ENCODE data around the gene PRRC2C.
"Not testable (repeated sequence)": the region's sequence is repeated elsewhere in the genome, so short reads cannot be mapped to it uniquely, and the experiment has no call there.

Gene PRRC2C

GRCh38 chr1:171501305-171502024 lies 16.1 kb downstream of the PRRC2C start:
- peak; percentile 39 for DNase-seq

DNA sequence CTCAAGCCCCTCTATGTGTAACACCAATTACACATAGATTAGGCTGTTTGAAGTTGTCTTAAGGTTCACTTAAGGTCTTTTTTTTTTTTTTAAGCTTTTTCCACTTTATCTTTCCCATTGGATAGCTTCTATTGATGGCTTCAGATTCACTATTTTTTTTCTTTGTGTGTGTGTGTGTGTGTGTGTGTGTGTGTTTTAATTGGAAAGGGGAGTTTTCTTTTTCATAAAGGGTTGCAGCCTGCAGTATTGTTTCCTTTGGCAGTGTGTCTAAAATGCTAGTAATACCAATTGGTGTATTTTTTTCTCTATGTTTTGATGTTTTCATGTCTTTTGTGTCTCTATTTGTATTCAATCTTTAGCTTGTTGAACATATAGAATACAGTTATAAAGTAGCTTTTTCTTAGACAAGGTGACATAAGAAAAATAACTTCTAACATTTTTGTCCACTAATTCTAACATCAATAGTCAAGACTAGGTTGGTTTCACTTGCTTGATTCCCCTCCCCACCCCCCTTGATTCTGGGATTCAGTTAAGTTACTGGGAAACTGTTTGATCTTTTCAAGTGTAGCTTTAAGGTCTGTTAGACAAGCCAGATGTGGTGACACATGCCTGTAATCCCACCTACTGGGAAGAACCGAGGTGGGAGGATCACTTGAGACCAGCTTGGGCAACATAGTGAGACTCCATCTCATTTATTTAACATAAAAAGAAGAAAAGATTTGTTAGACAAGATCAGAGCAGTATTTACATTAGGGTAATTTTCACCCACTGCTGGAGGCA lies 21.4 kb downstream of the PRRC2C start:
- no peak for DNase-seq

DNA sequence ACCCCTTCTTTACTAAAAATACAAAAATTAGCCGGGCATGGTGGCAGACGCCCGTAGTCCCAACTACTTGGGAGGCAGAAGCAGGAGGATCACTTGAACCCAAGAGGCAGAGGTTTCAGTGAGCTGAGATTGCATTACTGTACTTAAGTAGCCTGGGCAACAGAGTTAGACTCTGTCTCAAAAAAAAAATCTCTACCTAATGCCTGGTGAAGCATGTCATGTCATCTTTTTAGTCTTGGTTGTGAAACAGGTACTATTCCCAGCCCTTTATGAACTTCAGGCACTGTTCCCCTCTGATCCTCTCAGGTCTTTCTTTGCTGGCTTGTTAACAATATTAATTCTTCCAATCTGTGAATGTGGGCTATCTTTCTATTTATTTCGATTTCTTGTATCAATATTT lies 22.1 kb downstream of the PRRC2C start:
- DNase-seq = no peak

DNA sequence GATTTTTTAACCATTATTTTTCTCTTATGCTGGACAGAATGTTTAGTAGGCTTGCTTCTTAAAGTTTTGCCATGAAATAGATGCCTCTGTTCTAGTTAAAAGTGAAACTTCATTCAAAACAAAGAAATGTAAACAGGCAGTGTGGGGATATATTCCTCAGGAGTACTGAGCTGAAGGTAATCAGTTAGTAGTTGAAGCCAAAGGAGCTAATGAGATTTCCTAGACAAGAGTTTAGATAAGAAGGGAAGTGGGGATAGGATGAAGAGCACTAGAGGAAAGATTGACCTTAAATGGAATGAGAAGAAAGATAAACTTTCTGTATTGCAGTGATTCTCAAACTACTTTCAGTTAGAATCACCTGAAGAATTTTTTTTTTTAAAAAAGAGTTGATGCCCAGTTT lies 23.9 kb downstream of the PRRC2C start:
- DNase-seq = no peak

- DNase-seq = no peak
These were observed 28.4 kb downstream of the PRRC2C start for GRCh38 chr1:171513743-171514142.

GRCh38 chr1:171515299-171515698 lies 30.0 kb downstream of the PRRC2C start:
- DNase-seq = no peak

- DNase-seq = no peak
These were observed 30.4 kb downstream of the PRRC2C start for GRCh38 chr1:171515741-171516140.

DNA sequence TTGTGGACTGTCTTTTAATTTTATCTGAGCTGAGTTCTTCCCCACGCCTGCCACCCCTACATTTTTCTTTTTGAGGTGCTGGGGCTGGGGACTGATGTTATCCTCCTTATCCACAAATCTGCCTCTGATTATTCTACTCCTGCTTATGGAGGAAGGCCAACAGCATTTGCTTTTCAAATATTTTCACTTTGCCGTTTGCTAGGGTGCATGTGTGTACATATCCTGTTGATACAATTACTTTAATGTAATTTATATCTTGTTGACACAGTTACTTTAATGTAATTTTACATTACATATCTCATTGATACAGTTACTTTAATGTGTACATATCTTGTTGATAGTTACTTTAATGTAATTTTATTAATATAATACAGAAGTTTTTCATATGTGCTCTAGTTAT lies 36.2 kb downstream of the PRRC2C start:
- DNase-seq = no peak

DNA sequence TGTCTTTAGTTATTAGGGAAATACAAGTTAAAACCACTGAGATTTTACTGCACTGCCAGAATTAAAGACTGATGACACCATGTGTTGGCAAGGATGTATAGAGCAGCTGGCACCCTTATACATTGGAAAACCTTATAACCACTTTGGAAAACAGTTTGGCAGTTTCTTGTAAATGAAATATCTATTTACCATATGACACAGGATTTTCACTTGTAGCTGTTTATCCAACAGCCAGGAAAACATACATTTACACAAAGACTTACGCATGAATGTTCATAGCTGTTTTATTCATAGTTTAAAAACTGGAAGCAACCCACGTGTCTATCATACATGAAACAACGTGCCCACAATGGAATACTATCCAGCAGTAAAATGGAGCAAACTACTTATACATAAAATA lies 45.3 kb downstream of the PRRC2C start:
- no peak for DNase-seq

DNA sequence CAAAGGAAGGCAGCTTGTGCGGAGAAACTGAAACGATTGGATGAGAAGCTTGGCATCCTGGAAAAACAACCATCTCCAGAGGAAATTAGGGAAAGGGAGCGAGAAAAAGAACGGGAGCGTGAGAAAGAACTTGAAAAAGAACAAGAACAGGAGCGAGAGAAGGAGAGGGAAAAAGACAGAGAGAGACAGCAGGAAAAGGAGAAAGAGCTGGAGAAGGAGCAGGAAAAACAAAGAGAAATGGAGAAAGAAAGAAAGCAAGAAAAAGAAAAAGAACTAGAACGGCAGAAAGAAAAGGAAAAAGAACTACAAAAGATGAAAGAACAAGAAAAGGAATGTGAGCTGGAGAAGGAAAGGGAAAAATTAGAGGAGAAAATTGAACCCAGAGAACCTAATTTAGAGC lies 47.2 kb downstream of the PRRC2C start:
- no peak for DNase-seq

- no peak for DNase-seq
These were observed 60.2 kb downstream of the PRRC2C start for GRCh38 chr1:171545523-171545922.

- DNase-seq = no peak
These were observed 64.7 kb downstream of the PRRC2C start for GRCh38 chr1:171550050-171550449.

- DNase-seq = not testable (repeated sequence)
These were observed 65.3 kb downstream of the PRRC2C start for GRCh38 chr1:171550598-171551100.

DNA sequence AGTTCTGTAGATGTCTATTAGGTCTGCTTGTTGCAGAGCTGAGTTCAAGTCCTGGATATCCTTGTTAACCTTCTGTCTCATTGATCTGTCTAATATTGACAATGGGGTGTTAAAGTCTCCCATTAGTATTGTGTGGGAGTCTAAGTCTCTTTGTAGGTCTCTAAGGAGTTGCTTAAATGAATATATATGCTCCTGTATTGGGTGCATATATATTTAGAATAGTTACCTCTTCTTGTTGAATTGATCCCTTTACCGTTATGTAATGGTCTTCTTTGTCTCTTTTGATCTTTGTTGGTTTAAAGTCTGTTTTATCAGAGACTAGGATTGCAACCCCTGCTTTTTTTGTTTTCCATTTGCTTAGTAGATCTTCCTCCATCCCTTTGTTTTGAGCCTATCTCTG lies 68.6 kb downstream of the PRRC2C start:
- DNase-seq = not testable (repeated sequence)

- no peak for DNase-seq
These were observed 78.3 kb downstream of the PRRC2C start for GRCh38 chr1:171563675-171564074.

- DNase-seq = no peak
These were observed 81.1 kb downstream of the PRRC2C start for GRCh38 chr1:171566467-171566866.

- DNase-seq = no peak
These were observed 85.0 kb downstream of the PRRC2C start for GRCh38 chr1:171570295-171570694.

DNA sequence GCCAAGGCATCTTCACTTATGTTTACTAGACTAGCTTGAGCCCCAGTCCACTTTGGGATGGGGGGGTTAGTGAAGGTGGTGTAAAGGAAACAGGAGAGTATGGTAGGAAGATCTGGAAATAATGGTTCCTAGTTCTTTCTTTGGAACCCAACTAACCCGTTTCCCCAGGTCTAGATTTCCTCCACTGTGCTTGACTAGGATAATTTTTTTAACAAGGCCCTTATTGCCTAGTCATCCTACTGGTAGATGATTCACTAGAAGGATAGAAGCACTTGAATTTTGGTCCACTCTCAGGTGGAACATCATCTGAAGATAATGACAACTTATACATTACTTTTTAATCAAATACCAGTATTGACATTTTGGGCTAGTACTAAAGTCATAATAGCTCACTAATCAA lies 90.8 kb downstream of the PRRC2C start:
- no peak for DNase-seq

GRCh38 chr1:171581226-171581625 lies 95.9 kb downstream of the PRRC2C start:
- no peak for DNase-seq

- DNase-seq = no peak
These were observed 96.4 kb downstream of the PRRC2C start for GRCh38 chr1:171581766-171582165.

GRCh38 chr1:171582589-171582988 lies 97.3 kb downstream of the PRRC2C start:
- no peak for DNase-seq

DNA sequence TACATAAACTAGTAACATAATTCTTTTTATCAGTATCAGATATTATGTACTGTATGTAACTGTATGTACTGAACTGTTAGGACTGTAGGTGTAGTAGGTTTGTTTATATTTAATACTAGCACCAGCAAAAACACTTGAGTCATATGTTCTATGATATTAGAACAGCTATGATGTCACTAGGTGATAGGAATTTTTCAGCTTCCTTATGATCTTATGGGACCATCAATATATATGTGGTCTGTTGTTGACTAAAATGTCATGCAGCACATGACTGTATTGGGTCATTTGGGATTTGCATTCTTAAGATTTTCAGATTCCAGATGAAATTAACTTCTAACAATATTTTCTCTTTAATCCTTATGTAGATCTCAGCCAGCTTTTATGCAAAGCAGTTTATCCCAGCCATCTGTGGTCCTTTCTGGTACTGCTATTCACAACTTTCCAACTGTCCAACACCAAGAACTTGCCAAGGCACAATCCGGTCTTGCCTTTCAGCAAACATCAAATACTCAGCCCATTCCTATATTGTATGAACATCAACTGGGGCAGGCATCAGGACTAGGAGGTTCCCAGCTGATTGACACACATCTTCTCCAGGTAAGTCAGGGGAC lies 98.4 kb downstream of the PRRC2C start:
- DNase-seq = no peak

DNA sequence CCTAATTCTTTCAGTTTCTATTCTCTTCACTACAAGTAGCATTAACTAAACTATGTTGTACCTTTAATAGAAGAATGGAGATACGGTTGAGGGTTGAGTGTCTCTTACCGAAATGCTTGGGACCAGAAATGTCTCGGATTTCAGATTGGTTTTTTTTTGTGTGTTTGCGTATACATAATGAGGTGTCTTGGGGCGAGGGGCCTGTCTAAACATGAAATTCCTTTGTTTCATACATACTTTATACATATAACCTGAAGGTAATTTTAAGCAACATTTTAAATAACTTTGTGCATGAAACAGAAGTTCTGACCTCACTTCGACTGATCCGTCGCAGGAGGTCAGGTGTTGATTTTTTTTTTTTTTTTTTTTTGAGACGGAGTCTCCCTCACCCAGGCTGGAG lies 100.4 kb downstream of the PRRC2C start:
- DNase-seq = no peak

DNA sequence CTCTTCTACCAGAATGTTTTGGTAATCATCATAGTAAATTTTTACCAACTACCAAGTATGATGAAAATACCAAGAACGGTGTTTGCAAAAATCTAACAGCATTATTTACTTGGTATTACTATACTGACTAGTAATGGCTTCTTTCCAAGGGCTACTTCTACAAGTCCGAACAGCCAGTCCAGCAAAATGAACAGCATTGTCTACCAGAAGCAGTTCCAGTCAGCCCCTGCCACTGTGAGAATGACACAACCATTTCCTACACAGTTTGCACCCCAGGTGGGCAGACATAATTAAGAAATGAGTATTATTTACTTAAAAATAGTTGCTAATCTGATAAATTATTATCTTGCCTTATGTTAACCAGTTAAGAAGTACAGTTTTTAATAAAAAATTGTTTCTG lies 102.9 kb downstream of the PRRC2C start:
- DNase-seq = no peak

All from DMS79 treated with DMSO at 0.1 percent for 48 hours (cell line).